ENCODE data around the gene SEMA3G.

The SEMA3G gene

GRCh38 chr3:52490035-52490938 is 45.4 kb upstream of the SEMA3G start:
- in situ Hi-C loops (cut with HindIII; ENCODE audit: low sequenced_read_pairs): no loop called here
- H3K4me3 ChIP-seq (ENCODE audit: low read depth, low read length): no peak overlapping the region
- TF ChIP-seq, protein P1, sequence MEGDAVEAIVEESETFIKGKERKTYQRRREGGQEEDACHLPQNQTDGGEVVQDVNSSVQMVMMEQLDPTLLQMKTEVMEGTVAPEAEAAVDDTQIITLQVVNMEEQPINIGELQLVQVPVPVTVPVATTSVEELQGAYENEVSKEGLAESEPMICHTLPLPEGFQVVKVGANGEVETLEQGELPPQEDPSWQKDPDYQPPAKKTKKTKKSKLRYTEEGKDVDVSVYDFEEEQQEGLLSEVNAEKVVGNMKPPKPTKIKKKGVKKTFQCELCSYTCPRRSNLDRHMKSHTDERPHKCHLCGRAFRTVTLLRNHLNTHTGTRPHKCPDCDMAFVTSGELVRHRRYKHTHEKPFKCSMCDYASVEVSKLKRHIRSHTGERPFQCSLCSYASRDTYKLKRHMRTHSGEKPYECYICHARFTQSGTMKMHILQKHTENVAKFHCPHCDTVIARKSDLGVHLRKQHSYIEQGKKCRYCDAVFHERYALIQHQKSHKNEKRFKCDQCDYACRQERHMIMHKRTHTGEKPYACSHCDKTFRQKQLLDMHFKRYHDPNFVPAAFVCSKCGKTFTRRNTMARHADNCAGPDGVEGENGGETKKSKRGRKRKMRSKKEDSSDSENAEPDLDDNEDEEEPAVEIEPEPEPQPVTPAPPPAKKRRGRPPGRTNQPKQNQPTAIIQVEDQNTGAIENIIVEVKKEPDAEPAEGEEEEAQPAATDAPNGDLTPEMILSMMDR (IDR thresholded peaks at IDR 0.05; ENCODE audit: low read depth, low read length, missing control alignments): no peak
- no peak for DNase-seq (ENCODE audit: low read depth)

- TF ChIP-seq, protein P1 (IDR thresholded peaks at IDR 0.05; ENCODE audit: low read depth, low read length, missing control alignments): no peak
- no peak overlapping the region for H3K4me3 ChIP-seq (ENCODE audit: low read depth, low read length)
- in situ Hi-C loops (cut with HindIII; ENCODE audit: low sequenced_read_pairs): no loop called here
- DNase-seq (ENCODE audit: low read depth): no peak
Measured at GRCh38 chr3:52489453-52489852, 44.5 kb upstream of the SEMA3G start.

DNA sequence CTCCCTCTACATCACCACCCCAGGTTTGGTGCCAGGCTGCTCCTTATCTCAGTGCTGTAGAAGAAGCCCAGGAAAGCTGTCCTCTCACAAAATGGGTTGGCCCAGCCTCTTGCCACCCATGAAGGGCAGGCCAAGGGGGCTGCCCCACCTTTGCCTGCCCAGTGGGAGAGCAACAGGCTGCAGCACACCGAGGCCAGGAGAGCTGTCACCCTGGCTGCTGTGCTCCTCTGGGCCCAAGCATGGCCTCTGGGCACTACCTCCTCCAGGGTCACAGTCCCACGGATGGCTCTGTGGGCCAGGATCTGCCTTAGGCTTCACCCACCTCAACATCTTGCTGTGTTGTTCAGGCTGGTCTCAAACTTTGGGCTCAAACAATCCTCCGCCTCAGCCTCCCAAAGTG is 43.8 kb upstream of the SEMA3G start:
- in situ Hi-C loops (cut with HindIII; ENCODE audit: low sequenced_read_pairs): no loop called here
- no peak overlapping the region for H3K4me3 ChIP-seq (ENCODE audit: low read depth, low read length)
- no peak for DNase-seq (ENCODE audit: low read depth)
- TF ChIP-seq, protein P1 (IDR thresholded peaks at IDR 0.05; ENCODE audit: low read depth, low read length, missing control alignments): no peak

DNA sequence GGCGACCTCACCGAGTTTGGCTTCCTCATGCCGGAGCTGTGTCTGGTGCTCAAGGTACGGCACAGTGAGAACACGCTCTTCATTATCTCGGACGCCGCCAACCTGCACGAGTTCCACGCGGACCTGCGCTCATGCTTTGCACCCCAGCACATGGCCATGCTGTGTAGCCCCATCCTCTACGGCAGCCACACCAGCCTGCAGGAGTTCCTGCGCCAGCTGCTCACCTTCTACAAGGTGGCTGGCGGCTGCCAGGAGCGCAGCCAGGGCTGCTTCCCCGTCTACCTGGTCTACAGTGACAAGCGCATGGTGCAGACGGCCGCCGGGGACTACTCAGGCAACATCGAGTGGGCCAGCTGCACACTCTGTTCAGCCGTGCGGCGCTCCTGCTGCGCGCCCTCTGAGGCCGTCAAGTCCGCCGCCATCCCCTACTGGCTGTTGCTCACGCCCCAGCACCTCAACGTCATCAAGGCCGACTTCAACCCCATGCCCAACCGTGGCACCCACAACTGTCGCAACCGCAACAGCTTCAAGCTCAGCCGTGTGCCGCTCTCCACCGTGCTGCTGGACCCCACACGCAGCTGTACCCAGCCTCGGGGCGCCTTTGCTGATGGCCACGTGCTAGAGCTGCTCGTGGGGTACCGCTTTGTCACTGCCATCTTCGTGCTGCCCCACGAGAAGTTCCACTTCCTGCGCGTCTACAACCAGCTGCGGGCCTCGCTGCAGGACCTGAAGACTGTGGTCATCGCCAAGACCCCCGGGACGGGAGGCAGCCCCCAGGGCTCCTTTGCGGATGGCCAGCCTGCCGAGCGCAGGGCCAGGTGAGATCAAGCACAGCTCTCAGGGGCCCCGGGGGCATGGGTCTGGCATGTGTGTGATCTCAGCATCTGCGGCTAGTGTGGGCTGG is 43.1 kb upstream of the SEMA3G start:
- in situ Hi-C loops (cut with HindIII; ENCODE audit: low sequenced_read_pairs): no loop called here
- TF ChIP-seq, protein P1 (IDR thresholded peaks at IDR 0.05; ENCODE audit: low read depth, low read length, missing control alignments): no peak
- DNase-seq (ENCODE audit: low read depth): no peak
- H3K4me3 ChIP-seq (ENCODE audit: low read depth, low read length): no peak overlapping the region

DNA sequence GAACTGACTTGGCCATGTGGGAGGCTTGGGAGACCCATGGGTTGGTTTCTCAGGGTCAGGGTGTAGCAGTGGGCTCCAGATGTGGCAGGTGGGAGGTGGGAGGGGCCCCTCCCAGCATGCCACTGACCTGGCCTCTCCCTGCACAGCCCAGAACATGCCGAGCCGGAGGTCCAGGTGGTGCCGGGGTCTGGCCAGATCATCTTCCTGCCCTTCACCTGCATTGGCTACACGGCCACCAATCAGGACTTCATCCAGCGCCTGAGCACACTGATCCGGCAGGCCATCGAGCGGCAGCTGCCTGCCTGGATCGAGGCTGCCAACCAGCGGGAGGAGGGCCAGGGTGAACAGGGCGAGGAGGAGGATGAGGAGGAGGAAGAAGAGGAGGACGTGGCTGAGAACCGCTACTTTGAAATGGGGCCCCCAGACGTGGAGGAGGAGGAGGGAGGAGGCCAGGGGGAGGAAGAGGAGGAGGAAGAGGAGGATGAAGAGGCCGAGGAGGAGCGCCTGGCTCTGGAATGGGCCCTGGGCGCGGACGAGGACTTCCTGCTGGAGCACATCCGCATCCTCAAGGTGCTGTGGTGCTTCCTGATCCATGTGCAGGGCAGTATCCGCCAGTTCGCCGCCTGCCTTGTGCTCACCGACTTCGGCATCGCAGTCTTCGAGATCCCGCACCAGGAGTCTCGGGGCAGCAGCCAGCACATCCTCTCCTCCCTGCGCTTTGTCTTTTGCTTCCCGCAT is 42.3 kb upstream of the SEMA3G start:
- H3K4me3 ChIP-seq (ENCODE audit: low read depth, low read length): no peak overlapping the region
- no peak for DNase-seq (ENCODE audit: low read depth)
- in situ Hi-C loops (cut with HindIII; ENCODE audit: low sequenced_read_pairs): no loop called here
- TF ChIP-seq, protein P1 (IDR thresholded peaks at IDR 0.05; ENCODE audit: low read depth, low read length, missing control alignments): no peak

Data from astrocyte of the cerebellum (primary cell).